CD14-positive monocyte (primary cell): ENCODE data around the gene CROCC2. TPM values are rescaled to one million over a fixed set of nuclear protein-coding genes. Genes with fewer than 3 reads are reported as not detected.

Source experiments
- DNase-seq, 3 donors: peaks; one replicate each; pipeline ENCODE4 v3.0.0-alpha.2; 2011 to 2022
- H2AFZ ChIP-seq: 2 replicates; pipeline ENCODE4 v1.6.0; 2012; ENCODE audit warnings: mild to moderate bottlenecking, low read depth, low read length, inconsistent platforms; ENCODE audit not compliant: insufficient read depth, poor library complexity, severe bottlenecking
- H3K27ac ChIP-seq, 2 donors: 1 replicate in 1 of 2; 2 replicates in 1 of 2; pipeline ENCODE4 v1.5.1; 2012 to 2013; ENCODE audit warnings: low read length in 2 of 2, control low read depth in 1 of 2, inconsistent platforms in 1 of 2, low read depth in 1 of 2, mild to moderate bottlenecking in 1 of 2
- H3K27me3 ChIP-seq, 2 donors: one replicate each; pipeline versions ENCODE4 v1.6.0 to v1.6.1; 2011 to 2013; ENCODE audit warnings: low read length in 2 of 2; ENCODE audit not compliant: control insufficient read depth in 2 of 2, insufficient read depth in 2 of 2
- H3K36me3 ChIP-seq, 2 donors: replicated peaks in 1 of 2; 1 replicate in 1 of 2; 2 replicates in 1 of 2; pipeline versions ENCODE4 v1.5.1 to v1.6.1; 2012 to 2013; ENCODE audit warnings: low read length in 2 of 2, control low read depth in 1 of 2, inconsistent platforms in 1 of 2, mild to moderate bottlenecking in 1 of 2; ENCODE audit not compliant: insufficient read depth in 2 of 2, control insufficient read depth in 1 of 2
- H3K4me1 ChIP-seq, 2 donors: 1 replicate in 1 of 2; 2 replicates in 1 of 2; pipeline versions ENCODE4 v1.5.1 to v1.6.1; 2012 to 2013; ENCODE audit warnings: low read length in 2 of 2, control low read depth in 1 of 2, inconsistent platforms in 1 of 2, mild to moderate bottlenecking in 1 of 2, moderate library complexity in 1 of 2; ENCODE audit not compliant: insufficient read depth in 2 of 2, control insufficient read depth in 1 of 2
- H3K4me2 ChIP-seq: replicated peaks from 2 replicates; pipeline ENCODE3; 2012; ENCODE audit warnings: low read length, moderate library complexity, mild to moderate bottlenecking; ENCODE audit not compliant: poor library complexity, severe bottlenecking; ENCODE audit errors: extremely low read depth
- H3K4me3 ChIP-seq, 3 experiments: fragments of 200-600 bp in 1 of 3; sonication (generic) in 1 of 3; replicated peaks in 1 of 3; 1 replicate in 2 of 3; 2 replicates in 1 of 3; pipeline ENCODE4 v1.5.1; 2011 to 2013; ENCODE audit warnings: low read length in 3 of 3, mild to moderate bottlenecking in 3 of 3, control low read depth in 2 of 3, low read depth in 2 of 3, inconsistent platforms in 1 of 3, moderate library complexity in 1 of 3
- H3K79me2 ChIP-seq: 2 replicates; pipeline ENCODE4 v1.6.0; 2012; ENCODE audit warnings: mild to moderate bottlenecking, control low read depth, inconsistent platforms, low read length, moderate library complexity; ENCODE audit not compliant: insufficient read depth
- H3K9ac ChIP-seq: 2 replicates; pipeline ENCODE4 v1.6.0; 2017; ENCODE audit warnings: low read length, mild to moderate bottlenecking; ENCODE audit not compliant: insufficient read depth, poor library complexity, severe bottlenecking
- H3K9me3 ChIP-seq, 2 donors: replicated peaks in 1 of 2; 1 replicate in 1 of 2; 2 replicates in 1 of 2; pipeline versions ENCODE4 v1.5.1 to v1.6.1; 2012 to 2013; ENCODE audit warnings: low read length in 2 of 2, control low read depth in 1 of 2; ENCODE audit not compliant: control insufficient read depth in 1 of 2, insufficient read depth in 1 of 2
- H4K20me1 ChIP-seq: 2 replicates; pipeline ENCODE4 v1.6.0; 2012; ENCODE audit warnings: mild to moderate bottlenecking, low read length, control low read depth, moderate library complexity; ENCODE audit not compliant: insufficient read depth
- H3K27ac Mint-ChIP-seq, 7 donors: one replicate each; pipeline ENCODE4 v1.8.0; 2020; ENCODE audit warnings: mild to moderate bottlenecking in 7 of 7, mixed read lengths in 7 of 7, moderate library complexity in 6 of 7, inconsistent platforms in 2 of 7
- H3K27me3 Mint-ChIP-seq, 3 donors: one replicate each; pipeline ENCODE4 v1.8.0; 2021 to 2022; ENCODE audit warnings: low read depth in 3 of 3, mild to moderate bottlenecking in 3 of 3, mixed read lengths in 3 of 3, moderate library complexity in 3 of 3, inconsistent platforms in 1 of 3
- H3K36me3 Mint-ChIP-seq, 2 donors: one replicate each; pipeline ENCODE4 v1.8.0; 2020; ENCODE audit warnings: mixed read lengths in 2 of 2, inconsistent platforms in 1 of 2, mild to moderate bottlenecking in 1 of 2
- H3K4me1 Mint-ChIP-seq: one replicate; pipeline ENCODE4 v1.8.0; 2020; ENCODE audit warnings: mild to moderate bottlenecking, mixed read lengths
- H3K4me3 Mint-ChIP-seq, 2 donors: one replicate each; pipeline ENCODE4 v1.8.0; 2020; ENCODE audit warnings: mild to moderate bottlenecking in 2 of 2, mixed read lengths in 2 of 2, moderate library complexity in 1 of 2
- H3K9me3 Mint-ChIP-seq, 7 donors: one replicate each; pipeline ENCODE4 v1.8.0; 2020 to 2022; ENCODE audit warnings: mixed read lengths in 7 of 7, mild to moderate bottlenecking in 6 of 7, moderate library complexity in 6 of 7, inconsistent platforms in 2 of 7
- WGBS: methylation state at CpG from one replicate; pipeline ENCODE4 v1.1.5; 2013; ENCODE audit warnings: missing lambda C conversion rate; ENCODE audit not compliant: insufficient coverage; 5-methylcytosine and 5-hydroxymethylcytosine counted together
- intact Hi-C, 2 donors: fragments of 100-400 bp; cut with micrococcal nuclease; formaldehyde crosslinking; loops; one replicate each; pipeline versions ENCODE4 v1.15.0 to v1.15.1; 2023
- polyA plus RNA-seq, 3 donors: library from polyadenylated mRNA; depleted of rRNA in 1 of 3; unstranded in 2 of 3; stranded (reverse) in 1 of 3; fragments of 300-500 nt in 2 of 3; fragments of >200 nt in 1 of 3; fragmentation: Illumina TruSeq in 2 of 3; gene quantifications; 1 replicate in 2 of 3; 2 replicates in 1 of 3; pipeline ENCODE4 v1.2.3, GENCODE V29; 2012 to 2021
- TF ChIP-seq, protein P1 (sequence below): fragments of 200-600 bp; IDR thresholded peaks from one replicate; pipeline ENCODE4 v1.8.0; 2022; ENCODE audit warnings: antibody characterized with exemption, mild to moderate bottlenecking

Gene CROCC2
- polyA plus RNA-seq, 3 donors, result 0.15 TPM; not detected in 2

DNA sequence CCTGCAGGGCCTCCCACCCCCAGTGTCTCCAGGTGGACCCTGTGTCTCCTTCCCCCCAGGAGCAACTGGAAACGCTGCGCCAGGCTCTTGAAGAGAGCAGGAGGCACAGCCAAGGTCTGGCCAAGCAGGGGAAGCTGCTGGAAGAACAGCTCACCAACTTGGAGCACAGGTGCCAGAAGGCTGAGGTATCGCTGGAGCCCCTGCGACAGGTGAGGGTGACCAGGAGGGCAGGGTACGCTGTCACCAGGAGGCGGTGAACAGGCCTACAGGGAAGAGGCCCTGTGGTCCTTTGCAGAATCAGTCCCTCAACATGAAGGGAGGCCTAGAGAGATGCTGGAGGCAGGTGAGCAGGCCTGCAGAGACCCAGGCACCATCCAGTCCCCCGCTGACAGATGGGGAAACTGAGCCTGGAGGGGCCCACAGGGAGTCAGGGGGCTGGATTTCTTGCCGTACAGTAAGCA is 76.7 kb downstream of the CROCC2 start:
- Histone ChIP-seq H3K27me3 (peaks cover 0 to 9% of the 10 kb centered on the region in 2 donors), H3K4me3 (no peak overlapping the region), H2AFZ (no peak overlapping the region), H4K20me1 (no peaks in the 10 kb centered on the region), H3K79me2 (no peaks in the 10 kb centered on the region), H3K27ac (no peak overlapping the region), H3K36me3 (no peaks in the 10 kb centered on the region), H3K4me1 (peaks cover 15% of the 10 kb centered on the region in 2 donors), H3K9me3 (no peaks in the 10 kb centered on the region), H3K9ac (no peak overlapping the region), H3K4me2 (no peak overlapping the region)
- peaks cover 0 to 1% (median 0%) of the 10 kb centered on the region in 7 donors for H3K9me3 Mint-ChIP-seq
- H3K27ac Mint-ChIP-seq, result peak overlapping the region in 1 of 7 donors; percentile 65
- WGBS, result 93% methylated on average over 3 of the region's 8 CpGs
- TF ChIP-seq, protein P1, sequence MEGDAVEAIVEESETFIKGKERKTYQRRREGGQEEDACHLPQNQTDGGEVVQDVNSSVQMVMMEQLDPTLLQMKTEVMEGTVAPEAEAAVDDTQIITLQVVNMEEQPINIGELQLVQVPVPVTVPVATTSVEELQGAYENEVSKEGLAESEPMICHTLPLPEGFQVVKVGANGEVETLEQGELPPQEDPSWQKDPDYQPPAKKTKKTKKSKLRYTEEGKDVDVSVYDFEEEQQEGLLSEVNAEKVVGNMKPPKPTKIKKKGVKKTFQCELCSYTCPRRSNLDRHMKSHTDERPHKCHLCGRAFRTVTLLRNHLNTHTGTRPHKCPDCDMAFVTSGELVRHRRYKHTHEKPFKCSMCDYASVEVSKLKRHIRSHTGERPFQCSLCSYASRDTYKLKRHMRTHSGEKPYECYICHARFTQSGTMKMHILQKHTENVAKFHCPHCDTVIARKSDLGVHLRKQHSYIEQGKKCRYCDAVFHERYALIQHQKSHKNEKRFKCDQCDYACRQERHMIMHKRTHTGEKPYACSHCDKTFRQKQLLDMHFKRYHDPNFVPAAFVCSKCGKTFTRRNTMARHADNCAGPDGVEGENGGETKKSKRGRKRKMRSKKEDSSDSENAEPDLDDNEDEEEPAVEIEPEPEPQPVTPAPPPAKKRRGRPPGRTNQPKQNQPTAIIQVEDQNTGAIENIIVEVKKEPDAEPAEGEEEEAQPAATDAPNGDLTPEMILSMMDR, result no peak
- intact Hi-C loops, result no loop called here
- H3K4me1 Mint-ChIP-seq, result peaks cover 7% of the 10 kb centered on the region
- H3K36me3 Mint-ChIP-seq, result no peaks in the 10 kb centered on the region
- peaks cover 15 to 30% (median 16%) of the 10 kb centered on the region in 3 donors for H3K27me3 Mint-ChIP-seq
- DNase-seq, result no peak
- H3K4me3 Mint-ChIP-seq, result peak overlapping the region in 1 of 2 donors; percentile 51

- H3K9me3 Mint-ChIP-seq, result peaks cover 0 to 3% (median 1%) of the 10 kb centered on the region in 7 donors
- Histone ChIP-seq H3K4me3 (no peak overlapping the region), H3K36me3 (no peaks in the 10 kb centered on the region), H3K4me2 (no peak overlapping the region), H3K9ac (no peak overlapping the region), H4K20me1 (no peaks in the 10 kb centered on the region), H3K4me1 (peaks cover 15% of the 10 kb centered on the region in 2 donors), H3K27me3 (peaks cover 0 to 9% of the 10 kb centered on the region in 2 donors), H3K27ac (no peak overlapping the region), H3K9me3 (no peaks in the 10 kb centered on the region), H2AFZ (no peak overlapping the region), H3K79me2 (no peaks in the 10 kb centered on the region)
- peaks cover 7% of the 10 kb centered on the region for H3K4me1 Mint-ChIP-seq
- peaks cover 15 to 30% (median 16%) of the 10 kb centered on the region in 3 donors for H3K27me3 Mint-ChIP-seq
- DNase-seq, result no peak
- intact Hi-C loops, result no loop called here
- no peak overlapping the region for H3K27ac Mint-ChIP-seq
- H3K36me3 Mint-ChIP-seq, result no peaks in the 10 kb centered on the region
- WGBS, result 6% methylated on average over 45 of the region's 45 CpGs
- peak overlapping the region in 1 of 2 donors; percentile 51 for H3K4me3 Mint-ChIP-seq
- TF ChIP-seq, protein P1, result peak; percentile 29
Measured at GRCh38 chr2:240983361-240983995, 77.3 kb downstream of the CROCC2 start.
